Gastrocnemius medialis (tissue), 4 donors: Measurements from ENCODE around the gene PAPPA.

Source experiments
- CTCF ChIP-seq, 5 experiments: fragments of 450-650 bp in 3 of 5; fragments of 200-600 bp in 2 of 5; sonication (generic) in 2 of 5; IDR thresholded peaks in 4 of 5; conservative IDR thresholded peaks in 1 of 5; 1 replicate in 4 of 5; 2 replicates in 1 of 5; pipeline ENCODE4 v1.5.1; 2016 to 2019; ENCODE audit warnings: antibody characterized with exemption in 5 of 5, mild to moderate bottlenecking in 3 of 5, moderate library complexity in 3 of 5
- POLR2A ChIP-seq, 2 donors: fragments of 450-650 bp; IDR thresholded peaks; one replicate each; pipeline ENCODE4 v1.6.1; 2017; ENCODE audit warnings: antibody characterized with exemption in 2 of 2, mild to moderate bottlenecking in 2 of 2, moderate library complexity in 2 of 2

GRCh38 chr9:116193636-116194035 is 40.0 kb downstream of the PAPPA start:
- TF ChIP-seq CTCF (IDR thresholded peaks at IDR 0.05 in 4 of 5, conservative IDR thresholded peaks at IDR 0.05 in 1 of 5) (no peak), POLR2A (IDR thresholded peaks at IDR 0.05) (no peak)
